Trophoblast cell (in vitro differentiated cells and primary cell): Measurements from ENCODE around the gene STARD10.

Experiments used
- DNase-seq, 2 donors: peaks; one replicate each; pipeline ENCODE4 v3.0.0-alpha.2; 2016
- H2AFZ ChIP-seq: 2 replicates; pipeline ENCODE4 v1.6.1; 2013; ENCODE audit warnings: low read length, moderate library complexity, mild to moderate bottlenecking; ENCODE audit not compliant: insufficient read depth, poor library complexity
- H2AK5ac ChIP-seq: 2 replicates; pipeline ENCODE4 v1.6.1; 2013; ENCODE audit warnings: mild to moderate bottlenecking, low read length
- H2BK120ac ChIP-seq: 2 replicates; pipeline ENCODE4 v1.6.1; 2013; ENCODE audit warnings: low read length, mild to moderate bottlenecking, moderate library complexity; ENCODE audit not compliant: insufficient read depth, poor library complexity
- H2BK12ac ChIP-seq: 2 replicates; pipeline ENCODE4 v1.6.1; 2013; ENCODE audit warnings: mild to moderate bottlenecking, low read length, moderate library complexity
- H2BK5ac ChIP-seq: 2 replicates; pipeline ENCODE4 v1.6.1; 2013; ENCODE audit warnings: low read length, low read depth, moderate library complexity, mild to moderate bottlenecking; ENCODE audit not compliant: poor library complexity
- H3K14ac ChIP-seq: 2 replicates; pipeline ENCODE4 v1.6.1; 2013; ENCODE audit warnings: mild to moderate bottlenecking, low read length
- H3K18ac ChIP-seq: 2 replicates; pipeline ENCODE4 v1.6.1; 2013; ENCODE audit warnings: mild to moderate bottlenecking, low read length
- H3K23ac ChIP-seq: 2 replicates; pipeline ENCODE4 v1.6.1; 2013; ENCODE audit warnings: low read length
- H3K27ac ChIP-seq: 2 replicates; pipeline ENCODE4 v1.5.1; 2013; ENCODE audit warnings: low read depth, mild to moderate bottlenecking, inconsistent platforms, low read length, moderate library complexity
- H3K27me3 ChIP-seq: 2 replicates; pipeline ENCODE4 v1.6.1; 2013; ENCODE audit warnings: inconsistent platforms, mild to moderate bottlenecking, low read length, moderate library complexity; ENCODE audit not compliant: insufficient read depth
- H3K36me3 ChIP-seq, 2 experiments: 1 replicate in 1 of 2; 2 replicates in 1 of 2; pipeline ENCODE4 v1.6.1; 2013; ENCODE audit warnings: low read length in 2 of 2, mild to moderate bottlenecking in 2 of 2, moderate library complexity in 1 of 2; ENCODE audit not compliant: insufficient read depth in 2 of 2, control insufficient read depth in 1 of 2
- H3K4ac ChIP-seq: 2 replicates; pipeline ENCODE4 v1.6.1; 2013; ENCODE audit warnings: low read depth, mild to moderate bottlenecking, low read length, moderate library complexity
- H3K4me1 ChIP-seq, 2 experiments: 1 replicate in 1 of 2; 2 replicates in 1 of 2; pipeline ENCODE4 v1.6.1; 2013; ENCODE audit warnings: low read length in 2 of 2, mild to moderate bottlenecking in 2 of 2, moderate library complexity in 1 of 2; ENCODE audit not compliant: insufficient read depth in 2 of 2, control insufficient read depth in 1 of 2
- H3K4me2 ChIP-seq: 2 replicates; pipeline ENCODE4 v1.6.1; 2013; ENCODE audit warnings: inconsistent platforms, mild to moderate bottlenecking, low read length, moderate library complexity
- H3K4me3 ChIP-seq: 2 replicates; pipeline ENCODE4 v1.5.1; 2013; ENCODE audit warnings: mild to moderate bottlenecking, low read depth, low read length, inconsistent platforms
- H3K79me1 ChIP-seq: one replicate; pipeline ENCODE4 v1.6.1; 2013; ENCODE audit warnings: low read length
- H3K79me2 ChIP-seq: 2 replicates; pipeline ENCODE4 v1.6.1; 2013; ENCODE audit warnings: low read length, mild to moderate bottlenecking; ENCODE audit not compliant: control insufficient read depth, insufficient read depth, poor library complexity
- H3K9ac ChIP-seq: 2 replicates; pipeline ENCODE4 v1.6.1; 2013; ENCODE audit warnings: mild to moderate bottlenecking, low read length
- H3K9me3 ChIP-seq: 2 replicates; pipeline ENCODE4 v1.6.1; 2013; ENCODE audit warnings: low read depth, mild to moderate bottlenecking, control low read depth, inconsistent platforms, low read length; ENCODE audit not compliant: insufficient read depth
- H4K12ac ChIP-seq: 2 replicates; pipeline ENCODE4 v1.6.1; 2013; ENCODE audit warnings: low read depth, mild to moderate bottlenecking, low read length, moderate library complexity
- H4K8ac ChIP-seq: 2 replicates; pipeline ENCODE4 v1.6.1; 2013; ENCODE audit warnings: low read depth, mild to moderate bottlenecking, low read length, moderate library complexity
- H4K91ac ChIP-seq: one replicate; pipeline ENCODE4 v1.6.1; 2013; ENCODE audit warnings: low read depth, mild to moderate bottlenecking, low read length, moderate library complexity
- WGBS: extraction: QIAGEN DNeasy Blood & Tissue Kit; methylation state at CpG from one replicate; pipeline ENCODE4 v1.1.7; 2013; ENCODE audit warnings: missing lambda C conversion rate; ENCODE audit not compliant: insufficient read length, insufficient coverage; ENCODE audit errors: extremely low coverage; 5-methylcytosine and 5-hydroxymethylcytosine counted together

Gene STARD10

DNA sequence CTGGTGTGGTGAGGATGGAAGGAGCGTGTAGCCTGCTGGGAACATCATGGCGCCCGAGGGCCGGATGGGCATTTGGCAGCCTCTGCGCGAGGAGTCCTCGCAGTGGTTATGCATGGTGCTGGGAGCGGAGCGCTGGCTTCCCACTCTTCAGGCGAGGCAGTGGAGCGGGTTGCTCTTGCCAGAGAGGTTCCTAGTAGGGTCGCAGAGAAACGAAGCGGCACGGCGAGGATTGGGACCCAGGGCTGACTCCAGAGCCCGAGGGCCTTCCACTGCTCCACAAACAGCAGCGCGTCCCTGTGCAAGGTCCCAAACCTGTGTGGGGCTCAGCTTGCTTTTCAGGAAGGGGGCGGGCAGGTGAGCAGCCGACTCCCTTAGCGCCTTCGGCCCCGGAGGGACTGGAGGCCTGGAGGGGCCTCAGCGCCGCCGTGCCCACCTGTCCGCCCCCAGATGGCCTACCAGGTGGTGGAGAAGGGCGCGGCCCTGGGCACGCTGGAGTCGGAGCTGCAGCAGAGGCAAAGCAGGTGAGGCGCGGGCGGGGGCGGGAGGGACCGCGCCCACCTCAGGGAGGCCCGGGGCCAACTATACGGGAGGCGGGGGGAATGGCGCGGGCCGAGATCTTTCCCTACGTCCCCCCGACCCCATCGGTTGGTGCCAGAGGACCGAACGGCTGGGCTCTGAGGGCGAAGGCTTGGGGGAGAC is 27.5 kb upstream of the STARD10 start:
- no peak overlapping the region for H3K9ac ChIP-seq
- H3K79me2 ChIP-seq = no peaks in the 10 kb centered on the region
- no peak overlapping the region for H4K12ac ChIP-seq
- H3K4ac ChIP-seq = no peak overlapping the region
- H3K14ac ChIP-seq = peak overlapping the region; percentile 19
- peak overlapping the region; percentile 8 for H2BK120ac ChIP-seq
- H4K8ac ChIP-seq = peak overlapping the region; percentile 70
- no peaks in the 10 kb centered on the region for H3K36me3 ChIP-seq
- no peaks in the 10 kb centered on the region for H3K9me3 ChIP-seq
- peak overlapping the region; percentile 86 for H3K4me2 ChIP-seq
- H3K27me3 ChIP-seq = no peaks in the 10 kb centered on the region
- no peak overlapping the region for H2BK5ac ChIP-seq
- peaks cover 2% of the 10 kb centered on the region for H3K79me1 ChIP-seq
- H2AFZ ChIP-seq = peak overlapping the region; percentile 87
- H4K91ac ChIP-seq = peak overlapping the region; percentile 8
- no peak overlapping the region for H3K27ac ChIP-seq
- peaks cover 13 to 18% of the 10 kb centered on the region in 2 experiments for H3K4me1 ChIP-seq
- peak overlapping the region; percentile 35 for H3K18ac ChIP-seq
- no peak overlapping the region for H2AK5ac ChIP-seq
- no peak for DNase-seq
- WGBS = no CpG with 5 or more reads among the region's 50 CpGs
- H3K23ac ChIP-seq = no peak overlapping the region
- peak overlapping the region; percentile 63 for H3K4me3 ChIP-seq
- H2BK12ac ChIP-seq = no peak overlapping the region

DNA sequence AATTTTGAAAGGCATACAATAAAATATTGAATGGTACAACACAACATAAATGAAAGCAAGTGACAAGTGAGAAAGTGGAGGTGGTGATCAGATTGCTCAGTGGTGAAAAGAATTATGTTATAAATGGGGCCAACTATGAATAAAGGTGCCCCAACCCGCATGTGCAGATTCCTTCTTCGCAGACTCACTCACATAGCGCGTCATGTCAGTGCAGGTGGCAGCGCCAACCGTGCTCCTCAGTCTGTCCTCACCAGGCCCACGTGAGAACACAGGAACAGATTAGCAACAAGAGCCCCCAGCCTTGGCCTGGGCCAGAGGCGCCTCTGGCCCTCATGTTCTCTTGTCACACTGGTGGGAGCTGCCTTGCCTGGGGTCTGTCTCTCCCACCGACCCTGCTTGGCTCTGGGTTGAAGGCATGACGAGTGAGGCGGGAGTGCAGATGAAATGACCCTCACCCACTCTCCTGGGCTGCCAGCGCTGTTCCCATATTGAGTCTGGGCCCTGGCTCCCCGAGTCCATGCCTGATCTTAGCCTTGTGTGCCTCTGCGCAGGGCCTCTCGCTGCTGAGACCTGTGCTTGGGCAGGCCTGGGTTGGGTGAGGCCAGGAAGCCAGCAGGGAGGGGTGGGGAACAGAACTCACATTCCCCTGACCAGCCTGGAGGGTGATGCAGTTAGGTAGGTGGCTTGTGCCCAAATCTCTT is 26.7 kb upstream of the STARD10 start:
- no CpG with 5 or more reads among the region's 15 CpGs for WGBS
- H2BK120ac ChIP-seq = no peak overlapping the region

DNA sequence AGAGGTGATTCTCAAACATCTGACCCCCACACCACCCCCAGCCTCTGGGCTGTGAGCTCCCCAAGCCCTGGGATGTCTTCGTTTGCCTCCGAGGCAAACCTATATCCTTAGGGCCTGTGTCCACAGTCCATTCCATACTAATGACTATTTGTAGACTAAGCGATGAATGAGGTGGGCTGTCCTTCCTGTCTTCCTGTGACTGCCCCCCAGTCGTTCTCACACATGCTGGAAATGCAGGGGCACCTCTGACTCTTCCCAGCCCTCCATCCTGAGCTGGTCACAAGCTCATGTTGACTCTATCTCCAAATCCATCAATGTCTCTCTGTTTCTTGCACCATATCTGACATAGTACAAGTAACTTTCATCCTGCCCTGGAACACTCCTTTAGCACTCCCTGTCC is 25.1 kb upstream of the STARD10 start:
- Histone ChIP-seq H3K9ac (no peak overlapping the region), H3K9me3 (no peaks in the 10 kb centered on the region), H3K4me3 (no peak overlapping the region), H2BK5ac (no peak overlapping the region), H2AFZ (no peak overlapping the region), H3K18ac (no peak overlapping the region), H4K8ac (no peak overlapping the region), H2BK120ac (no peak overlapping the region), H3K23ac (no peak overlapping the region), H3K36me3 (no peaks in the 10 kb centered on the region), H2BK12ac (no peak overlapping the region), H3K14ac (no peak overlapping the region), H3K27ac (no peak overlapping the region), H3K4me1 (peaks cover 20 to 33% of the 10 kb centered on the region in 2 experiments), H4K12ac (no peak overlapping the region), H3K79me1 (peaks cover 8% of the 10 kb centered on the region), H3K4ac (no peak overlapping the region), H3K27me3 (no peaks in the 10 kb centered on the region), H2AK5ac (no peak overlapping the region), H4K91ac (no peak overlapping the region), H3K79me2 (peaks cover 4% of the 10 kb centered on the region), H3K4me2 (no peak overlapping the region)
- no peak for DNase-seq
- no CpG with 5 or more reads among the region's 4 CpGs for WGBS

More for the DNA sequence above, 26.7 kb upstream of the STARD10 start:
- Histone ChIP-seq H2AFZ (no peak overlapping the region), H3K4me2 (no peak overlapping the region), H3K4me3 (no peak overlapping the region), H3K9me3 (no peaks in the 10 kb centered on the region), H4K8ac (no peak overlapping the region), H4K91ac (no peak overlapping the region), H3K18ac (no peak overlapping the region), H3K14ac (no peak overlapping the region), H3K9ac (no peak overlapping the region), H3K79me1 (peaks cover 2% of the 10 kb centered on the region), H3K36me3 (no peaks in the 10 kb centered on the region), H3K27me3 (no peaks in the 10 kb centered on the region), H3K4me1 (peaks cover 17 to 23% of the 10 kb centered on the region in 2 experiments), H2BK12ac (no peak overlapping the region), H4K12ac (no peak overlapping the region), H3K4ac (no peak overlapping the region), H3K23ac (no peak overlapping the region), H3K27ac (no peak overlapping the region), H3K79me2 (no peaks in the 10 kb centered on the region), H2AK5ac (no peak overlapping the region), H2BK5ac (no peak overlapping the region)
- DNase-seq = peak in 1 of 2 donors; percentile 42

DNA sequence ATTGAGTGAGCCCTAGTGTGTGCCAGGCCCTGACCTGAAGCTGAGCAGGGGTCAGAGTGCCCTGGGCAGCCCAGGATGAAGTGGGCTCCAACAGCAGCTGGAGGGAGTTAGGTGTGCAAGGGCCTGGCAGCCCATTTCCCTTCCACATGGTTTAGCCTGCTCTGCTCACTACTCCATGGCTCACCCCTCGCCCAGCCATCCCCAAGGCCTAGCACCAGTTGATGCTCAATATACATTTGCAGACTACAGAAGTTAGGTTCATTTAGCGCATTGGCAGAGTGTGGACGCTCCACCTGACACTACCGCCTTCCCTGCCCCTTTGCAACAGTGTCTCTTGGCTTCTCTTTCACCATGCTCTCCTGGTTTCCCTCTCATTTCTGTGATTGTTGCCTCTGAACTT is 24.1 kb upstream of the STARD10 start:
- Histone ChIP-seq H3K9me3 (no peaks in the 10 kb centered on the region), H2BK12ac (no peak overlapping the region)

More for the DNA sequence above, 24.1 kb upstream of the STARD10 start:
- Histone ChIP-seq H3K79me1 (peaks cover 12% of the 10 kb centered on the region), H3K9ac (no peak overlapping the region), H2BK120ac (no peak overlapping the region), H4K8ac (no peak overlapping the region), H3K4me2 (no peak overlapping the region), H2AFZ (no peak overlapping the region), H3K36me3 (no peaks in the 10 kb centered on the region), H3K4me3 (no peak overlapping the region), H4K12ac (no peak overlapping the region), H3K14ac (no peak overlapping the region), H3K27me3 (no peaks in the 10 kb centered on the region), H2BK5ac (no peak overlapping the region), H3K4me1 (peaks cover 29 to 42% of the 10 kb centered on the region in 2 experiments), H3K18ac (no peak overlapping the region), H3K23ac (no peak overlapping the region), H2AK5ac (no peak overlapping the region), H4K91ac (no peak overlapping the region), H3K79me2 (peaks cover 4% of the 10 kb centered on the region), H3K27ac (no peak overlapping the region), H3K4ac (no peak overlapping the region)
- WGBS = no CpG with 5 or more reads among the region's 4 CpGs
- no peak for DNase-seq
